Panc1 (cell line): ENCODE measurements around the gene RAB15.

Experiments used
- POLR2AphosphoS5 ChIP-seq: IDR thresholded peaks from 2 replicates; pipeline ENCODE4 v1.6.1; 2012; ENCODE audit warnings: mild to moderate bottlenecking, low read depth, low read length, moderate library complexity
- SIN3A ChIP-seq: IDR thresholded peaks from 2 replicates; pipeline ENCODE4 v1.6.1; 2012; ENCODE audit warnings: low read depth, mild to moderate bottlenecking, low read length, moderate library complexity, borderline replicate concordance; ENCODE audit not compliant: insufficient read depth
- TF ChIP-seq, protein P1 (sequence below): fragments of 450-650 bp; IDR thresholded peaks from 2 replicates; pipeline ENCODE4 v1.5.1; 2017; ENCODE audit warnings: mild to moderate bottlenecking
- TF ChIP-seq, protein P2 (sequence below), 2 experiments: IDR thresholded peaks; 2 replicates each; pipeline ENCODE4 v1.6.1; 2011 to 2012; ENCODE audit warnings: low read depth in 2 of 2, control low read depth in 1 of 2, low read length in 1 of 2, mild to moderate bottlenecking in 1 of 2, moderate library complexity in 1 of 2; ENCODE audit not compliant: insufficient read depth in 1 of 2

DNA sequence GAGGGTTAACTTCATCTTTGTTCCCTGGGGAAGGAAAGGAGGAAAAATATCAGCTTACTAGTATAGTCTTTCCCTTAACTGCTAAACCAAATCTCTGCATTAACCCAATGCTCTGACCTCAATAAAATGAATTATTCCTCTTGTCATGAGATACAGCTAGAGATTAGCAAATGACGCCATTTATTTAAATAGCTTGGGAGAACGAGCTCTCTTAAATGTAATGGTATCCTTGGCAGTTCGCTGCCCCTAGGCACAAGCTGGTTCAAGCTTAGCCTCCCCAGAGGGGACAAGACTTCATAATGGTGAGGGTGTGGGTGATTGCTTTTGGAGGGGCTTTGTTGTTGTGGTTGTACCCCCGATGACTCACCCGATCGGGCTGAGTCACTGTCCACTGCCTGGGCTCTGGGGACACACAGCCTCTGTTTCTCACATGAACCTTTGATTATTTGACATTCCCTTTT lies 34.2 kb upstream of the RAB15 start:
- TF ChIP-seq, protein P1, sequence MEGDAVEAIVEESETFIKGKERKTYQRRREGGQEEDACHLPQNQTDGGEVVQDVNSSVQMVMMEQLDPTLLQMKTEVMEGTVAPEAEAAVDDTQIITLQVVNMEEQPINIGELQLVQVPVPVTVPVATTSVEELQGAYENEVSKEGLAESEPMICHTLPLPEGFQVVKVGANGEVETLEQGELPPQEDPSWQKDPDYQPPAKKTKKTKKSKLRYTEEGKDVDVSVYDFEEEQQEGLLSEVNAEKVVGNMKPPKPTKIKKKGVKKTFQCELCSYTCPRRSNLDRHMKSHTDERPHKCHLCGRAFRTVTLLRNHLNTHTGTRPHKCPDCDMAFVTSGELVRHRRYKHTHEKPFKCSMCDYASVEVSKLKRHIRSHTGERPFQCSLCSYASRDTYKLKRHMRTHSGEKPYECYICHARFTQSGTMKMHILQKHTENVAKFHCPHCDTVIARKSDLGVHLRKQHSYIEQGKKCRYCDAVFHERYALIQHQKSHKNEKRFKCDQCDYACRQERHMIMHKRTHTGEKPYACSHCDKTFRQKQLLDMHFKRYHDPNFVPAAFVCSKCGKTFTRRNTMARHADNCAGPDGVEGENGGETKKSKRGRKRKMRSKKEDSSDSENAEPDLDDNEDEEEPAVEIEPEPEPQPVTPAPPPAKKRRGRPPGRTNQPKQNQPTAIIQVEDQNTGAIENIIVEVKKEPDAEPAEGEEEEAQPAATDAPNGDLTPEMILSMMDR = no peak
- TF ChIP-seq POLR2AphosphoS5 = no peak
- TF ChIP-seq, protein P2, sequence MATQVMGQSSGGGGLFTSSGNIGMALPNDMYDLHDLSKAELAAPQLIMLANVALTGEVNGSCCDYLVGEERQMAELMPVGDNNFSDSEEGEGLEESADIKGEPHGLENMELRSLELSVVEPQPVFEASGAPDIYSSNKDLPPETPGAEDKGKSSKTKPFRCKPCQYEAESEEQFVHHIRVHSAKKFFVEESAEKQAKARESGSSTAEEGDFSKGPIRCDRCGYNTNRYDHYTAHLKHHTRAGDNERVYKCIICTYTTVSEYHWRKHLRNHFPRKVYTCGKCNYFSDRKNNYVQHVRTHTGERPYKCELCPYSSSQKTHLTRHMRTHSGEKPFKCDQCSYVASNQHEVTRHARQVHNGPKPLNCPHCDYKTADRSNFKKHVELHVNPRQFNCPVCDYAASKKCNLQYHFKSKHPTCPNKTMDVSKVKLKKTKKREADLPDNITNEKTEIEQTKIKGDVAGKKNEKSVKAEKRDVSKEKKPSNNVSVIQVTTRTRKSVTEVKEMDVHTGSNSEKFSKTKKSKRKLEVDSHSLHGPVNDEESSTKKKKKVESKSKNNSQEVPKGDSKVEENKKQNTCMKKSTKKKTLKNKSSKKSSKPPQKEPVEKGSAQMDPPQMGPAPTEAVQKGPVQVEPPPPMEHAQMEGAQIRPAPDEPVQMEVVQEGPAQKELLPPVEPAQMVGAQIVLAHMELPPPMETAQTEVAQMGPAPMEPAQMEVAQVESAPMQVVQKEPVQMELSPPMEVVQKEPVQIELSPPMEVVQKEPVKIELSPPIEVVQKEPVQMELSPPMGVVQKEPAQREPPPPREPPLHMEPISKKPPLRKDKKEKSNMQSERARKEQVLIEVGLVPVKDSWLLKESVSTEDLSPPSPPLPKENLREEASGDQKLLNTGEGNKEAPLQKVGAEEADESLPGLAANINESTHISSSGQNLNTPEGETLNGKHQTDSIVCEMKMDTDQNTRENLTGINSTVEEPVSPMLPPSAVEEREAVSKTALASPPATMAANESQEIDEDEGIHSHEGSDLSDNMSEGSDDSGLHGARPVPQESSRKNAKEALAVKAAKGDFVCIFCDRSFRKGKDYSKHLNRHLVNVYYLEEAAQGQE (IDR thresholded peaks at IDR 0.05; ENCODE audit: insufficient read depth in 1 of 2, low read depth in 2 of 2, low read length in 1 of 2) = no peak
- TF ChIP-seq SIN3A = no peak
